SHP77 (cell line): ENCODE data around the gene ATP1B2.
"Not testable (repeated sequence)": the region's sequence is repeated elsewhere in the genome, so short reads cannot be mapped to it uniquely, and the experiment has no call there.

Experiments used
- DNase-seq, 2 experiments: peaks; one replicate each; lab custom pipeline; 2025; lab: John Stamatoyannopoulos, UW

The ATP1B2 gene, protein sequence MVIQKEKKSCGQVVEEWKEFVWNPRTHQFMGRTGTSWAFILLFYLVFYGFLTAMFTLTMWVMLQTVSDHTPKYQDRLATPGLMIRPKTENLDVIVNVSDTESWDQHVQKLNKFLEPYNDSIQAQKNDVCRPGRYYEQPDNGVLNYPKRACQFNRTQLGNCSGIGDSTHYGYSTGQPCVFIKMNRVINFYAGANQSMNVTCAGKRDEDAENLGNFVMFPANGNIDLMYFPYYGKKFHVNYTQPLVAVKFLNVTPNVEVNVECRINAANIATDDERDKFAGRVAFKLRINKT

DNA sequence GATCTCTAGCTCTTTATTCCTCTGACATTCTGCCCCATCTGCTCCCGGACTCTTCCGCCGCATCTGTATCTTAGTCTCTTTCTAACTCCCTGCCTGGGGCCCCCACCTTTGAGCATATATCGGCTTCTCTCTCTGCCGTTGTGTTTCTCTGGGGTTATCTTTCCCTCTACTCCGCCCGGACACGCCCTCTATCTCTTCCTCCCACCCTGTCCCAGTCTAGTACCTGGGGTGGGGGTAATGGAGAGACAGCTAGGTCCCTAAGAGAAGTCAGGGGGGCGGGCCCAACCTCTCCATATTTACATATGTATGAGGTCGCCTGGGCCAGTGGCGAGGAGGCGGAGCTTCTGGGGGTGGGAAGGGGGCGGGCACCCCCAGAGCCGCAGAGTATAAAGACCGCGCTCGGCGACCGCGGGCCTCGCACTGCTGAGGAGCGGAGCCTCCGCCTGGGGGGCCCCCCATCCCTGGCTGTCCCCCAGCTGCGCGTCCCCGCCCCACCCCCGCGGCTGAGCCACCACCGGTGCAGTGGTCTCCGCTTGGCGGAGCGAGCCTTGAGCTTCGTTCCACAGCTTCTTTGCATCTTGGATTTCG lies at the start of gene ATP1B2:
TSS of gene ATP1B2 (plus strand) at position 418 of the 588 bp plus-strand sequence. CDS start 593 bp downstream, outside the sequence.
- peak in 1 of 2 experiments; percentile 40 for DNase-seq

DNA sequence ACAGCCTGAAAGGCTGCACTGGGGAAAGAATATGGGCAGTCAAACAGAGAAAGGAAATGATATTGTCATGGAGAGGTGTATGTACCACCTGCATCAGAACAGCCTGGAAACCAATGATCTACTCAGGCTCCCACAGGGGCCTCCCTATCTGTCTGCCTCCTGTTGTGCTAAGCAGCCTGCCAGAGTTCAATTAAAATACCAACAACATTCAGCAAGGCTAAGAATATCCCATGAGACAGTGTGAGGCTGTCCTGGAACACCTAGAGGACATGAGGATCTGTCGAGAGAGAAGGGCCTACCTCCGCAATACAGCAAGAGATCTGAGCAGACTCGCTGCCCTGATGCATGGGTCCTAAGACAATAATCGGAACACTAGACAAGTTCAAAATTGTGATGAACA lies 44.4 kb upstream of the ATP1B2 start:
- no peak for DNase-seq

DNA sequence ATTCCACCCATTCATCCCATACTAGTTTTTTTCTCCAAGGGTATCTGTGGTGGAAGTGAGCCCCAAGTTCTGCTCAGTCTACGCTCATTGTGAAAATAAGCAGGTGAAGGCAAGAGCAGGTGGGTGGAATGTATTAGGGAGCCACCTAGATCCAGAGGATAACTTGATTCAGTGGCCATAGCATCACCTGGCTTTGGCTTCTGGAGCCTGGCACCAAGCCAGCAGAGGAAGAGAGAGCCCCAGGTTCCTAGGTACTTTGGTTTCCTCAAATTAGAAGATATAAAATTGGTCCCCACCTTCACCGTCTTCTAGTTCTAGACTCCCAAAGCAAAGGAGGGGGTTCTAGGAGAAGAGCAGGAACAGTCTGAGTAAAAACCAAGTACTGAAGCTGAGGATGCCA lies 40.1 kb upstream of the ATP1B2 start:
- peak in 1 of 2 experiments; percentile 13 for DNase-seq

DNA sequence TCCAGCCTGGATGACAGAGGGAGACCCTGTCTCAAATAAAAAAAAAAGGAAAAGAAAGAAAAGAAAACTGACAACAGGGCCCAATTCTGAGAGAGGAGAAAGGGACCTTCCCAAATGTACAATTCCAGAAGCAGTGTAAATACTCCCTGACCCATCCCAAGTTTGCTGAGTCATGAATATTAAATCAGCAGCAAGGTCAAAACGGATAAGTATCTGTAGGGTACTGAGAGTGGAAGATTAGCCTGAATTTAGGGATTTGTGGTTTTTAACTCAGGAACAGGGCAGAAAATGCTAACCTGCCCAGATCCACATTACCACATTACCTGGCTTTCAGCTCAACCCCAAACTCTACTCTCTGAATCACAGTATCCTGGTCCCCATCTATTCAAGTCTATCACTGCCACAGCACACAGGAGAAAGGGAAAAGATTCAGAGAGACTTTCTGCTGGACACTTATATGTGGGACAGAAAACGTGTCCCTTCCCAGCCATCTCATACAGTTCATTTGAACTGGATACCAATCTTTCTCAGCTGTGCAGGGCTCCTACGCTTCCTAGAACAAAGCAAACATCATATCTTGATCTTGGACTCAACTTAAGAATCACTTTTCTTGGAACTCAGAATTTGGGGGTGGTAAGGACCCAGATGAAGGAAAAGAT lies 39.0 kb upstream of the ATP1B2 start:
- DNase-seq: no peak

DNA sequence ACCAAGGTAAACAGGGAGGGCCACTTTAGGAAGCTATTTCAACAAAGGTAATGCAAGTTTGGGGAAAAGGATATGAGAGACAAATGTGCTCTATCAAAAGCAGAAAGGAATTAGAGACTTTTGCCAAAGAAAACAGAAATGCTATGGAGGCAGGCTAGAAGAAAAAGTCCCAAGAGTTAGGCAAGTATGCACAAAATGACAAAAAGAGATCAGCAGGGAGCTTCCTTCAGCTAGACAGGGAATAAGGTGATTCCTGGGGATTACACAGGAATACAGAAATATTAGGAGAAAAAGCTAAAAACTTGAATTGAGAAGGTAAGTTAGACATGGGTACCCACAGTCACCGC lies 38.5 kb upstream of the ATP1B2 start:
- DNase-seq: no peak

DNA sequence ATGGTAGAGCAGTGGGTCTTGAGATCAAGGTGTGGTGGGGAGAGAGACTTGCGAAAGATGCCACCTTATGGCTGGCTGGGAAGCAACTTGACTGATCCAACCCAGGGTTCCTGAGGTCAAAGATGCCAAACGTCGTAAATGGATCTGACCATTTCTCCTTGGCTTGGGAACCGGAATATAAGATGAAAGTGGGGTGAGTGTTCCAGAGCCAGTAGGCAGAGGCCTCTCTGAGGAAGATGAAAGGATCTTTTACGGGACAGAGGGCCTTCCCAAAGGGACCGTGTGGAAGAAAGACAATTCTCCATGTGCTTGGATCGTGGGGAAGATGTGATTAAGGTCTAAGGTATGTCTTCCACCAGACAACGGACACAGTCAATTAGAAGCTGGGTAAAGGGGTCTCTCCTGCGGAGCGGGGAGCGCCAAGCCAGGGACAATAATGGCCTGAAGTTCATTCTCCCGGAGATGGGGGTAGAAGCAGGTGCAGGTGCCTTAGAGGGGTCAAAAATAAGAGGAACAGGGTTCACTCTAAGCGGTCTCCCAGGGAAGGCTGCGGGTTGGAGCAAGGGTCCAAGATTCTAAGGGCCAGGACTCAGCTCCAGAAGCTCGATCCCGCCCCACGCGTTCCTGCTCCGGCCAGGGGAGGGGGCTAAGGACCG lies 36.8 kb upstream of the ATP1B2 start:
- DNase-seq: no peak

DNA sequence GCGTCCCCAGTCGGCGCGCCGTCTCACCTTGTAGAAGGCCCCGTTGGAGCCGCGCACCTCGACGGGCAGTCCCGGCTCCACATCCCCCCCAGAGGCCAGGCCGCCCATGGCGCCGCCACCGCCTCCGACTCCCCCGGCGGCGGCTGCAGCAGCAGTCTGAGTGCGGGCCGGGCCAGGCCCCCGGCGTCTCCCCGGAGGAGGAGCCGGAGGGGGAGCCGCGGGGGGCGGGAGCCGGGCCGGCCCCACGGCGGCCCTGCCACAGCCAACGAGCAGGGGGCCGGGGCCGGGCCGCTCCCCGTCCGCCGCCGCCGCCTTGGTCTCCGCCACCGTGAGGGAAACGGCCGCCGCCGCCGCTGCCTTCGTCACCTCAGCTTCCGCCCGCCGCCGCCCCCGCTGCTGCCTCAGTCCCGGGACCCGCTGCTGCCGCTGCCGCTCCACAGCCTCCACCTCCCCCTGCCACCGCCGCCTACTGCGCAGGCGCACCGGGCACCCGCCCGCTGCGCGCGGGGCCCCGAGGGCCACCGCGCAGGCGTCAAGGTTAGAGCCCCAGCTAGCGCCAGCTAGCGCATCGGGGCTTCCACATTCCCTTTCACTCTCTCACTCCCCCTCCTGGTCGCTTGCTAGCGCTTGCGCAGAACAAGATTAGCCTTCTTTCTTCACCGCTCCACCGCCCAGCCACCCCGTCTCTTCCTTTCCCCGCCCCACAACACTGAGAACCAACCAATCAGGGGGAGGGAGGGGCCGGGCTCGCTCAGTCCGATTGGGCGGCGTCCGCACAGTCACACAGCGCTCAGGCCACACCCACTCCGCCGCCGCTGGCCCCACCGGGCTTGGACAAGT lies 36.1 kb upstream of the ATP1B2 start, which contains the start of gene FXR2:
TSS of gene FXR2 (minus strand) at position 473 of the 840 bp plus-strand sequence. CDS start at position 108, 365 bp downstream.
- DNase-seq: peak; percentile 100

DNA sequence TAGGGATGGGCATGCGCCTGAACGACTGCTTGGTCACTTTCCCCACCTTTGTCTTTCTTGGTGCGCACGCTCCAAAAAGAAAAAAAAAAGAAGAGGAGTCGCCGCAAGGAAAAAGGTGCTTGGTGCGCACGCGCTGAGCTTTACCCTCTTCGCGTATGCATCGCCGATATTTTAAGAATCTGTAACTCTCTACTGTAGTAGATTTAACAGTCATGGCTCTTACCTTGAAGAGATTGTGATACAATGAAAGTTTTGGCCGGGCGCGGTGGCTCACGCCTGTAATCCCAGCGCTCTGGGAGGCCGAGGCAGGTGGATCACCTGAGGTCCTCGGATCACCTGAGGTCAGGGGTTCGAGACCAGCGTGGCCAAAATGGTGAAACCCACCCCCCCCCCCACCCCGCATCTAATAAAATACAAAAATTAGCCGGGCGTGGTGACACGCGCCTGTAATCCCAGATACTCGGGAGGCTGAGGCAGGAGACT lies 35.4 kb upstream of the ATP1B2 start:
- DNase-seq: no peak

DNA sequence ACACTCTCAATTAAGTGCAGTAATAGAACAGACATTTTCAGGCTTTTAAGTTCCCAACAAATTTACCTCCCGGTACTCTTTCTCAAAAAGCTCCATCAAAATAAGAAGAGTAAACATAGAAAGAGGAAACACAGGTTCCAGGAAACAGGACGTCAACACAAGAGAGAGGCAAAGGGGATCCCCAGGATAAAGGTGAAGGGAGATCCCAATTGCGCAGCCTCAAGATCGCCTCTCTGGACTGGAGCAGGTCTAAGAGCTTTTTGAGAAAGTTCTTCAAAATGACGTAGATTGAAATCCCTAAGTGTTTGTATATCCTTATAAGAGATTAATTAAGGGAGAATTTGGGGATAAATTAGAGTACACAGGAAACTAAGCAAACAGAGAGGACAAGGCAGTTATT lies 32.1 kb upstream of the ATP1B2 start:
- DNase-seq: no peak

DNA sequence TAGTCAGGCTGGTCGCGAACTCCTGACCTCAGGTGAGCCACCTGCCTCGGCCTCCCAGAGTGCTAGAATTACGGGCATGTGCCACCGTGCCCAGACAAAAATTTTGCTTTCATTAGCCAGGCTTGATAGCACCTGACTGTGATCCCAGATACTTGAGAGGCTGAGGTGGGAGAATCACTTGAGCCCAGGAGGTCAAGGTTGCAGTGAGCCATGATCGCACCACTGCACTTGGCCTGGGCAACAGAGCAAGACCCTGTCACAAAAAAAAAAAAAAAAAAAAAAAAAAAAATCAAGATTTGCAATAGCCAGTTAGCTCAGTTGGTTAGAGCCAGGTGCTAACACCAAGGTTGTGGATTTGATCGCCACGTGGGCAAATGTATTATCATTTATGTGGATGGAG lies 29.9 kb upstream of the ATP1B2 start:
- no peak for DNase-seq

DNA sequence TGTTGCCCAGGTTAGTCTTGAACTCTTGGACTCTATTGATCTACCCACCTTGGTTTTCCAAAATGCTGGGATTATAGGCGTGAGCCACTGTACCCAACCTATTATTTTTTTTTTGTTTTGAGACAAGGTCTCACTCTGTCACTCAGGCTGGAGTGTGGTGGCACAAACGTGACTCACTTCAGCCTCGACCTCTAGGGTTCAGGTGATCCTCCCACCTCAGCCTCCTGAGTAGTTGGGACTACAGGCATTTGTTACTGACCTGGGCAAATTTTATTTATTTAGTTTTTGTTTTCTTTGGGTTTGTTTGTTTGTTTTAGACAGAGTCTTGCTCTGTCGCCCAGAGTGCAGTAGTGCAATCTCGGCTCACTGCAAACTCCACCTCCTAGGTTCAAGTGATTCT lies 27.1 kb upstream of the ATP1B2 start:
- no peak for DNase-seq

DNA sequence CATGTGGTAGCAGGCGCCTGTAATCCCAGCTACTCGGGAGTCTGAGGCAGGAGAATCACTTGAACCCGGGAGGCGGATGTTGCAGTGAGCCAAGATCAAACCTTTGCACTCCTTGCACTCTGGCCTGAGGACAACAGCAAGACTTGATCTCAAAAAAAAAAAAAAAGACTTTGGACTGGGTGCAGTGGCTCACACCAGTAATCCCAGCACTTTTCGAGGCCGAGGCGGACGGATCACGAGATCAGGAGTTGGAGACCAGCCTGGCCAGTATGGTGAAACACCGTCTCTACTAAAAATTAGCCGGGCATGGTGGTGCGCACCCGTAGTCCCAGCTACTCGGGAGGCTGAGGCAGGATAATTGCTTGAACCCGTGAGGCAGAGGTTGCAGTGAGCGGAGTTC lies 25.0 kb upstream of the ATP1B2 start:
- DNase-seq: not testable (repeated sequence)

DNA sequence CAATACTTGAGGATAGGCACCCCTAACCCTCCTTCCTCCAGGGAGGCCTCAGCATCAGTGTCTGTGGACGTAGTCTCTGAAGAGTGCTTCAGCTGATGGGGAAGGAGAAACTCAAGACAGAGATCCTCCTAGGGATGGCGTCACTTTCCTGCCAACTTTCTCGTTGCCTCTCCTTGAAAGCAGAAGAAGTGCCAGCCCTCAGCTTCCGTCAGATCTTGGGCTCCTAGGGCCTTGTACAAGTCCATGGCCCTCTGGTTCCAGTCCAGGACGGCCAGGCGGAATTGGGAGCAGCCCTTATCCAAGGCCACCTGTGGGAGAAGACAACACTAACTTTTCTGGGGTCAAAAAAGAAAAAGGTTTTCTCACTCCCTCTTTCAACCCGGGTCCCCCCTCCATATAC lies 24.4 kb upstream of the ATP1B2 start:
- no peak for DNase-seq

DNA sequence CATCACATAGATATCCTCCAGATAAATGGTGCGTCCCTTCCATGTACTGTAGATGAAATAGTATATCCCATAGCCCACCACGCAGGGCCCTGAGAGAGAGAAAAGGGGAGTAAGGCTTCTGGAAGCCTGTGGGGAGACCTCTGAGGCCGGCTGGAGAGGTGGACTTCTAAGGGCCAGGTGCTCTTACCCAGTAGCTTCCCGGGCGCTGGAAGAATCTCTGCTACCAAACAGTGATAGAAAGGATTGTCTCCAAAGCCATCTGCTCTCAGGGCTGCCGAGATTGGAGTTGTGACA lies 23.8 kb upstream of the ATP1B2 start:
- no peak for DNase-seq

DNA sequence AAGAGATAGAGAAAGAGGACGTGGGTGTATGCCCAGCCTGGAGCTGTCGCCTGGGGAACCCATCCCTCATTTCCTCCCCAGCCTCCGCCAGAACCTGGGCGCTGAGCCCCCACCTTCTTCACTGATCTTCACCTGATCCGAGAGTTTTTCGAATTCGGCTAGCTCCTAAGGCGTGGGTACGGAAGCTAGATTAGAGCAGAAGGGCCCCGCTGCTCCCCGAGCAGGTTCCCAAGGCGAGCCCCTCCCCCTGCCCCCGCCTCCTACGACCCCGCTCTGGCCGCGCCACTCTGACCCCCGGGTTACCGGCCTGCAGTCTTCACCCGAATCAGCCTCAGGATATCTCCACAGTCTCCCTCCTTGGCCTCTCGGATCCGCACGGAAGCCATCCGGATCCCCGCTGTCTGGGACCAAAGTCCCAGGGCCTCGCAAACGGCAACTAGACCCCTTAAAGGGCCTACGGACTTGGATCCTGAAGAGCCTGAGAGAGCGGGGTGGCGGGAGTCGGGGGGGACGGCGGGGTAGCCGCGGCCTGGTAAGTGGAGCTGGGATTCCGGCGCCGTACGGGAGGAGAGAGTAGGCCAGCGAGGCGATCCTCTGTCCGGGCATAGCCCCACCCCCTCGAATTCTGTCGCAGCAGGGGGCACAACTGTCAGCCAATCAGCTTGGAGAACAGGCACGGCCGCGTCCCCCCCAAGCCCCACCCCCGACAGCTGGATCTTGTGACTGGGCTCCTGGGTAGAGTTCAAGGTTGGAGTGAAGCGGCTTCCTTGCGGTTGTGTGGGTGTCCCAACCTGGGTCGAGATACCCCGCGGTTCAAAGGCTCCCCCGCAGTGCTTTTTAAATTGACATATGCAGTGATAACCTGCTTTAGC lies 23.2 kb upstream of the ATP1B2 start, which contains the start of gene SAT2:
TSS of gene SAT2 (minus strand) at position 572 of the 872 bp plus-strand sequence. CDS start at position 386, 186 bp downstream.
- peak; percentile 96 to 97 for DNase-seq

DNA sequence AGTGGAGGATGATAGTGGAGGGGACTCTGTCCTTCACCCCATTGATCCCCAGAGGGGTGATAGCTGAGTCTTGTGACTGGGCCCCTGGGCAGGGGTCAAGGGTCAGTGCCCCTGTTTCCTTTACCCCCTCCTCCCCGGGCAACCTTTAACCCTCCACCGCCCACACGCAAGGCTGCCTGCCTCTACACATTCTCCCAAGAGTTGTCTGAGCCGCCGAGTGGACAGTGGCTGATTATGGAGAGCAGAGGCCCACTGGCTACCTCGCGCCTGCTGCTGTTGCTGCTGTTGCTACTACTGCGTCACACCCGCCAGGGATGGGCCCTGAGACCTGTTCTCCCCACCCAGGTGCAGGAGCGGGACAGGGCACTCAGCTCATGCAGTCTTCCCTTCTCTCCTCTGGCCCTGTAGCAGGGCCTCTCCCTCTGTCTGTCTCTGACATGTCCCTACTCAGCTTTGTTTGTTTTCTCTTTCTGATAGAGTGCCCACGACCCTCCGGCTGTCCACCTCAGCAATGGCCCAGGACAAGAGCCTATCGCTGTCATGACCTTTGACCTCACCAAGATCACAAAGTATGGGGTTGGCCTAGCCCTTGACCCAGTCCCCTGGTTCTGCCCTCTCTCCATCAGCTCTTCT lies 20.7 kb upstream of the ATP1B2 start, which contains the start of gene SHBG:
TSS of gene SHBG (plus strand) at position 197 of the 633 bp plus-strand sequence. CDS start at position 235, 38 bp downstream.
- no peak for DNase-seq

DNA sequence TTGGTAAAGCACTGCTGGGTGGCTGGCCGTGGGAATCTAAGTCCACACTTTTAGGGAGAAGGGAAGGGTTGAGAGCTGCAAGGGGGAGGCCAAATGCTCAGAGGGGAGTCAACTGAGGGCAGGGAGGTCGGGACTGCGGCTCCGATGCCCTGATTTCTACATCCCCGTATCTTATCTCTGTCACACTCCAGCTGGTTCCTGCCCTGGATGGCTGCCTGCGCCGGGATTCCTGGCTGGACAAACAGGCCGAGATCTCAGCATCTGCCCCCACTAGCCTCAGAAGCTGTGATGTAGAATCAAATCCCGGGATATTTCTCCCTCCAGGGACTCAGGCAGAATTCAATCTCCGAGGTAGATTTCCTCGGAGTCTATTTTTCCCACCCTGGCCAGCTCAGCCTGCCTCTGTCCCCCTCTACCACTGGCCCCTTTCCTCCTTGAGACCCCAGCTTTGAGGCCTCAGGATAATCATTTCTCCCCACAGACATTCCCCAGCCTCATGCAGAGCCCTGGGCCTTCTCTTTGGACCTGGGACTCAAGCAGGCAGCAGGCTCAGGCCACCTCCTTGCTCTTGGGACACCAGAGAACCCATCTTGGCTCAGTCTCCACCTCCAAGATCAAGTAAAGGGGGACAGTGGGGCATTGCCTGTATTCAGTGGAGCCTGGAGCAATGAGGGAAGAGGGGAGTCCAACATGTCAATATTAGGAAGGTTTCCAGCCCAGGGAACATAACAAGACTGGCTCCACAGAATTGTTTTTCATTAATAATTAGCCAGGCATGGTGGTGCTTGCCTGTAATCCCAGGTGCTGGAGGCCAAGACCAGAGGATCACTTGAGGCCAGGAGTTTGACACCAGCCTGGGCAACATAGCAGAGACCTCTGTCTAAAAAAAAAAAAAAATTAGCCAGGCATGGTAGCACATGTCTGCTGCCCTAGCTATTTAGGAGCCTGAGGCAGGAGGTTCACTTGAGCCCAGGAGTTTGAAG lies 19.0 kb upstream of the ATP1B2 start:
- DNase-seq: no peak

DNA sequence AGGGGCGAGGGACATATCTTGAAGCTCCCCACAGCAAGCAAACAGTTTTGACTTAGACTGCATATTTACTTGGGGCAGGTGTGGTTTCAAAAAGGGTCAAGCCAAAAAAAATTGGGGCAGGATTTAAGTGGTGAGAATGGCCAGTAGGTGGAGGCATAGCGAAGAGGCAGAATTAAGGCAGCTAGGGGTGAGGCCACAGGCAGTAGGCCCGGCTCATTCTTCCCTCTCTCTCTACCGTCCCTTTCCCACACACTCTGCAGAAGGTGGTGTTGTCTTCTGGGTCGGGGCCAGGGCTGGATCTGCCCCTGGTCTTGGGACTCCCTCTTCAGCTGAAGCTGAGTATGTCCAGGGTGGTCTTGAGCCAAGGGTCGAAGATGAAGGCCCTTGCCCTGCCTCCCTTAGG lies 18.2 kb upstream of the ATP1B2 start:
- DNase-seq: peak; percentile 52 to 65

DNA sequence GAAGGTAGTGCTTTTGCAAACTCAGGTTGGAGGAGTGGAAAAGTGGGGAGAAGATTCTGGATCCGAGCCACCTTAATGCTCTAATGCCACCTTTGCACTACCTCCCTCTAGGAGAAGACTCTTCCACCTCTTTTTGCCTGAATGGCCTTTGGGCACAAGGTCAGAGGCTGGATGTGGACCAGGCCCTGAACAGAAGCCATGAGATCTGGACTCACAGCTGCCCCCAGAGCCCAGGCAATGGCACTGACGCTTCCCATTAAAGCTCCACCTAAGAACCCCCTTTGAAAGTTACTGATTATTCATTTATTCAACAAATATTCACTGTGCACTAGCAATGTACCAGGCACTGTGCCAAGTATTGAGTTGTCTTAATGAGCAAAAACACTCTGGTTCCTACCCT lies 17.6 kb upstream of the ATP1B2 start:
- no peak for DNase-seq
